ENCODE measurements around the gene E2F4. TPM values are rescaled to one million over a fixed set of nuclear protein-coding genes. Genes with fewer than 3 reads are reported as not detected.

The E2F4 gene
- total and polyA plus RNA-seq, 2 of the 13 experiments (the other 11 are each of a cell fraction or from before 2014, with no cell fraction given) = 84.8 to 91.2 TPM

GRCh38 chr16:67184995-67185650 lies 6.8 kb upstream of the E2F4 start (continued):
- TF ChIP-seq CBFB (CRISPR knock-in tag; IDR thresholded peaks at IDR 0.05) (peak; percentile 92; the same call in 1 of the 2 replicates), ZBTB21 (CRISPR knock-in tag; IDR thresholded peaks at IDR 0.05) (0 out of 2 replicates have a peak, but pooled peaks have one; percentile 41), ZNF879 (CRISPR knock-in tag; IDR thresholded peaks at IDR 0.05) (peak; percentile 53; the same call in 1 of the 2 replicates), MBNL3 (CRISPR knock-in tag; conservative IDR thresholded peaks at IDR 0.05) (no peak), CBX1 (IDR thresholded peaks at IDR 0.05; ENCODE audit: low read depth) (peak; percentile 89), FOXC1 (CRISPR knock-in tag; IDR thresholded peaks at IDR 0.05; ENCODE audit: borderline replicate concordance) (peak; percentile 87; the same call in 1 of the 2 replicates), HNF4A (CRISPR knock-in tag; IDR thresholded peaks at IDR 0.05) (peak; percentile 58), PRPF4 (IDR thresholded peaks at IDR 0.05; ENCODE audit: low read depth, low read length, poor library complexity, severe bottlenecking) (no peak), MTF1 (CRISPR knock-in tag; IDR thresholded peaks at IDR 0.05) (no peak), FIP1L1 (IDR thresholded peaks at IDR 0.05; ENCODE audit: borderline replicate concordance, insufficient read depth, low read depth, low read length) (no peak), STAT5B (CRISPR knock-in tag; IDR thresholded peaks at IDR 0.05) (peak; percentile 97), NFYC (CRISPR knock-in tag; IDR thresholded peaks at IDR 0.05) (peak; percentile 46; the same call in 1 of the 2 replicates), ZNF589 (CRISPR knock-in tag; conservative IDR thresholded peaks at IDR 0.05) (peak; percentile 95), ZNF772 (CRISPR knock-in tag; IDR thresholded peaks at IDR 0.05) (peak; percentile 95), ZNF235 (CRISPR knock-in tag; IDR thresholded peaks at IDR 0.05; ENCODE audit: borderline replicate concordance) (peak; percentile 97), ZNF441 (CRISPR knock-in tag; IDR thresholded peaks at IDR 0.05; ENCODE audit: borderline replicate concordance) (peak; percentile 72; the same call in 1 of the 2 replicates), KDM2A (CRISPR knock-in tag; IDR thresholded peaks at IDR 0.05; ENCODE audit: borderline replicate concordance, low read depth) (peak; percentile 98), ETV6 (CRISPR knock-in tag; conservative IDR thresholded peaks at IDR 0.05) (peak; percentile 98), ZNF20 (CRISPR knock-in tag; IDR thresholded peaks at IDR 0.05) (no peak), PHB2 (IDR thresholded peaks at IDR 0.05; ENCODE audit: partially characterized antibody) (no peak), RORA (CRISPR knock-in tag; IDR thresholded peaks at IDR 0.05) (no peak), NBN (conservative IDR thresholded peaks at IDR 0.05) (no peak), SRF (IDR thresholded peaks at IDR 0.05; ENCODE audit: low read depth, low read length) (no peak), RELA (CRISPR knock-in tag; IDR thresholded peaks at IDR 0.05) (0 out of 2 replicates have a peak, but pooled peaks have one; percentile 87), RFX3 (CRISPR knock-in tag; IDR thresholded peaks at IDR 0.05) (no peak), ZNF275 (CRISPR knock-in tag; IDR thresholded peaks at IDR 0.05; ENCODE audit: borderline replicate concordance) (peak; percentile 78; the same call in 1 of the 2 replicates), ZIK1 (CRISPR knock-in tag; IDR thresholded peaks at IDR 0.05; ENCODE audit: borderline replicate concordance, low read depth) (peak; percentile 86), NPAS2 (CRISPR knock-in tag; IDR thresholded peaks at IDR 0.05; ENCODE audit: borderline replicate concordance) (no peak)
- TF ChIP-seq, protein P1, sequence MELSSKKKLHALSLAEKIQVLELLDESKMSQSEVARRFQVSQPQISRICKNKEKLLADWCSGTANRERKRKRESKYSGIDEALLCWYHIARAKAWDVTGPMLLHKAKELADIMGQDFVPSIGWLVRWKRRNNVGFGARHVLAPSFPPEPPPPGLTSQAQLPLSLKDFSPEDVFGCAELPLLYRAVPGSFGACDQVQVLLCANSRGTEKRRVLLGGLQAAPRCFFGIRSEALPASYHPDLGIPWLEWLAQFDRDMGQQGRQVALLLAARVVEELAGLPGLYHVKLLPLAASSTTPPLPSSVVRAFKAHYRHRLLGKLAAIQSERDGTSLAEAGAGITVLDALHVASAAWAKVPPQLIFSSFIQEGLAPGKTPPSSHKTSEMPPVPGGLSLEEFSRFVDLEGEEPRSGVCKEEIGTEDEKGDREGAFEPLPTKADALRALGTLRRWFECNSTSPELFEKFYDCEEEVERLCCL (CRISPR knock-in tag; IDR thresholded peaks at IDR 0.05; ENCODE audit: borderline replicate concordance) = peak; percentile 96
